HL-60/S4 (cell line): ENCODE measurements around the gene LIG3.
"Not testable (repeated sequence)": the region's sequence is repeated elsewhere in the genome, so short reads cannot be mapped to it uniquely, and the experiment has no call there.

Experiments
- in situ Hi-C: fragments of 300-500 bp; cut with MboI; formaldehyde crosslinking; loops from 2 replicates; pipeline ENCODE4 v1.14.3; 2022; ENCODE audit warnings: low sequenced_read_pairs

The LIG3 gene

GRCh38 chr17:34980353-34980680 lies at the start of gene LIG3:
TSS of gene LIG3 (plus strand) at chr17:34980512. CDS start at chr17:34983006, 2,494 bp downstream.
- in situ Hi-C loops = no loop called here

- in situ Hi-C loops = not testable (repeated sequence)
These were observed 29.5 kb upstream of the LIG3 start for GRCh38 chr17:34950780-34951179.

GRCh38 chr17:34958438-34958837 lies 21.9 kb upstream of the LIG3 start:
- in situ Hi-C loops = no loop called here

- in situ Hi-C loops = no loop called here
These were observed 19.0 kb upstream of the LIG3 start, which contains the start of the genes CCT6B and ZNF830 for GRCh38 chr17:34961093-34961911. TSS of gene CCT6B (minus strand) at chr17:34961460. CDS start at chr17:34961393, 67 bp downstream. TSS of gene ZNF830 (plus strand) at chr17:34961540. CDS start at chr17:34961567, 27 bp downstream.

- in situ Hi-C loops = no loop called here
These were observed 6.1 kb upstream of the LIG3 start for GRCh38 chr17:34974179-34974578.

GRCh38 chr17:34974794-34975785 lies 5.2 kb upstream of the LIG3 start:
- in situ Hi-C loops = no loop called here

- in situ Hi-C loops = no loop called here
These were observed 1.2 kb upstream of the LIG3 start for GRCh38 chr17:34979153-34979552.

GRCh38 chr17:34979650-34980352 lies 511 bp upstream of the LIG3 start:
- in situ Hi-C loops = no loop called here

- in situ Hi-C loops = no loop called here
These were observed 597 bp downstream of the LIG3 start for GRCh38 chr17:34980681-34981537.

GRCh38 chr17:34981538-34982241 lies 1.4 kb downstream of the LIG3 start:
- in situ Hi-C loops = no loop called here

- in situ Hi-C loops = no loop called here
These were observed 6.9 kb downstream of the LIG3 start for GRCh38 chr17:34987232-34987631.

- in situ Hi-C loops = no loop called here
These were observed 8.3 kb downstream of the LIG3 start for GRCh38 chr17:34988644-34989043.

- in situ Hi-C loops = no loop called here
These were observed 9.2 kb downstream of the LIG3 start for GRCh38 chr17:34989473-34989872.

GRCh38 chr17:34990921-34991365 lies 10.6 kb downstream of the LIG3 start:
- in situ Hi-C loops = loop anchor here (10.0 kb wide), 1 partner anchor 124 kb away; the partner anchor contains the start of gene RAD51D

GRCh38 chr17:34991606-34992005 lies 11.3 kb downstream of the LIG3 start:
- in situ Hi-C loops = loop anchor here (10.0 kb wide), 1 partner anchor 123 kb away; the partner anchor contains the start of gene RAD51D

- in situ Hi-C loops = loop anchor here (10.0 kb wide), 1 partner anchor 122 kb away; the partner anchor contains the start of gene RAD51D
These were observed 12.7 kb downstream of the LIG3 start for GRCh38 chr17:34993031-34993430.

GRCh38 chr17:34996422-34997285 lies 16.3 kb downstream of the LIG3 start:
- in situ Hi-C loops = loop anchor here (10.0 kb wide), 1 partner anchor 118 kb away; the partner anchor contains the start of gene RAD51D

- in situ Hi-C loops = loop anchor here (10.0 kb wide), 1 partner anchor 117 kb away; the partner anchor contains the start of gene RAD51D
These were observed 17.1 kb downstream of the LIG3 start for GRCh38 chr17:34997355-34997862.
